Measurements from ENCODE around the gene CHPF.

CHPF gene

GRCh38 chr2:219495531-219496122 lies 48.0 kb downstream of the CHPF start:
- peak; percentile 81 for DNase-seq

- no peak for DNase-seq
Measured at GRCh38 chr2:219494952-219495530, 48.6 kb downstream of the CHPF start.

GRCh38 chr2:219493086-219493485 lies 50.5 kb downstream of the CHPF start:
- no peak for DNase-seq

DNA sequence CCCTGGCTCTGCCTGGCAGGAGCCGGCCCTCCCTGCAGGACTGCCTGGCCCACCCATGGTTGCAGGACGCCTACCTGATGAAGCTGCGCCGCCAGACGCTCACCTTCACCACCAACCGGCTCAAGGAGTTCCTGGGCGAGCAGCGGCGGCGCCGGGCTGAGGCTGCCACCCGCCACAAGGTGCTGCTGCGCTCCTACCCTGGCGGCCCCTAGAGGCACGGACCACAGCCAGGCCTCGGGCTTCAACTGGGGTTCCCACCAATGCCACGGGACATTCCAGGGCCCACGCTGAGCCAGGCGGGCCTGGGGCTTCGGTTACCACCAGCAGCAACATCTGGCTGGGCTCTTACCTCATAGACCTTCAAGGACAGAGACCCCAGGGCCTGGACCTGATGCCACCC lies 51.0 kb downstream of the CHPF start:
- DNase-seq: no peak

DNA sequence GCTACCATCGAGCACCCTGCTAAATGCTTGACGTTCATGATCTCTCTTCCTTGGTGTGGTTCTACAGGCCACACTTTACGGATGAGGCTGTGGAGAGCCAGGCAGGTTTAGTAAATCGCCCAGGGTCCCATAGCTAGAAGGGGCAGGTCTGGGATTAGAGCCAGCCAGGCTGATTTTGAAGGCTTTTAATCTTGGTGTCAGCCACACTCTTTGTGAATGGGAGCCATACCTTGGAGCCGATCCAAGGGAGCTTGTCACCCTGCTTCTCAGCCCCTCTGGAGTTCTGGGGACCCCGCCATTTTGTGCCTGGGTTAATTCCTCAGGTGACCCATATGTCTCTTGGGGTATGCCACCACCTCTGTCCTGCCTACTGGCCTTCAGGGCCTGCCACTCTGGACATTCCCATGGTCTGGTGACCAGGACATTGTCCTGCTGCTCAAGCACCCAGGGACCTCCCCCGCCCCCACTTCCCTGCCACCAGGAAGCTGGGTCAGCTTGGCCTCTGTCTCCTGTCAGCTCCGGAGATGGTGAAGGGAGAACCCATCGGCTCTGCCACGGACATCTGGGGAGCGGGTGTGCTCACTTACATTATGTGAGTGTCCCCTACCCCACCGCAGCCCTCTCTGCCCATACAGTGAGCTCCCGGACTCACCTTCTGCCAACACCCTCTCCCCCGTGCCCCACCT lies 52.2 kb downstream of the CHPF start:
- DNase-seq: no peak

GRCh38 chr2:219490600-219491130 lies 52.9 kb downstream of the CHPF start:
- DNase-seq: no peak

DNA sequence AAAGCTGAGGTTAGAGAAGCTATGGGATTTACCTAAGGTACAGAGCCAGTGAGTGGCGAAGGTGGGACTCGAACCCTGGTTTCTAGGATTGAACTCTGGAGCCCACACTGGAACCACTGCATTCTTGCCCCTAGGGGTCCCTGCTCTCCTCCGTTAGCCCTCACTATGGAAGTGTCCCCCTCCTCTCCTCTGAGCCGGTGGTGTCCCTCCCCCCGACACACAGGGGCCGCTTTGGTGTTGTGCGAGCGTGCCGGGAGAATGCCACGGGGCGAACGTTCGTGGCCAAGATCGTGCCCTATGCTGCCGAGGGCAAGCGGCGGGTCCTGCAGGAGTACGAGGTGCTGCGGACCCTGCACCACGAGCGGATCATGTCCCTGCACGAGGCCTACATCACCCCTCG lies 53.4 kb downstream of the CHPF start:
- no peak for DNase-seq

- no peak for DNase-seq
Measured at GRCh38 chr2:219489315-219489714, 54.3 kb downstream of the CHPF start.

Measured in activated effector memory CD4-positive, alpha-beta T cell treated with anti-CD3 and anti-CD28 coated beads, Interleukin-2, amount 50 U/mL, for 16 hours (primary cell).